Activated CD8-positive, alpha-beta memory T cell treated with anti-CD3 and anti-CD28 coated beads, Interleukin-2, amount 50 U/mL, for 4 hours (primary cell): ENCODE measurements around the gene NFATC3.
"Not testable (repeated sequence)": the region's sequence is repeated elsewhere in the genome, so short reads cannot be mapped to it uniquely, and the experiment has no call there.

Experiments used
- DNase-seq: peaks from one replicate; pipeline ENCODE4 v3.0.0-alpha.2; 2020

NFATC3 gene

DNA sequence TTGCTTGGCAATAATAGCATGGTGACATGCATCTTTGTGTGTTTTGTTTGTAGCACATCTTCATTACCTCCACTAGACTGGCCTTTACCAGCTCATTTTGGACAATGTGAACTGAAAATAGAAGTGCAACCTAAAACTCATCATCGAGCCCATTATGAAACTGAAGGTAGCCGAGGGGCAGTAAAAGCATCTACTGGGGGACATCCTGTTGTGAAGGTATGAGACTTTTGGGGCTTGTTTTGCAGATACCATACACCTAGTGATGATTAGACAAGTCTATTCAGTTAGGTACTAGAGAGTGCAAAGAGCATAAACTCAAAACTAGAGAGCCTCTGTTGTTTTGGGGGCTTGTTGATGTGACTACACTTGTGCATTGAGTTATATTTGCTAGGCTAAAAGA lies 41.2 kb downstream of the NFATC3 start:
- DNase-seq: no peak

DNA sequence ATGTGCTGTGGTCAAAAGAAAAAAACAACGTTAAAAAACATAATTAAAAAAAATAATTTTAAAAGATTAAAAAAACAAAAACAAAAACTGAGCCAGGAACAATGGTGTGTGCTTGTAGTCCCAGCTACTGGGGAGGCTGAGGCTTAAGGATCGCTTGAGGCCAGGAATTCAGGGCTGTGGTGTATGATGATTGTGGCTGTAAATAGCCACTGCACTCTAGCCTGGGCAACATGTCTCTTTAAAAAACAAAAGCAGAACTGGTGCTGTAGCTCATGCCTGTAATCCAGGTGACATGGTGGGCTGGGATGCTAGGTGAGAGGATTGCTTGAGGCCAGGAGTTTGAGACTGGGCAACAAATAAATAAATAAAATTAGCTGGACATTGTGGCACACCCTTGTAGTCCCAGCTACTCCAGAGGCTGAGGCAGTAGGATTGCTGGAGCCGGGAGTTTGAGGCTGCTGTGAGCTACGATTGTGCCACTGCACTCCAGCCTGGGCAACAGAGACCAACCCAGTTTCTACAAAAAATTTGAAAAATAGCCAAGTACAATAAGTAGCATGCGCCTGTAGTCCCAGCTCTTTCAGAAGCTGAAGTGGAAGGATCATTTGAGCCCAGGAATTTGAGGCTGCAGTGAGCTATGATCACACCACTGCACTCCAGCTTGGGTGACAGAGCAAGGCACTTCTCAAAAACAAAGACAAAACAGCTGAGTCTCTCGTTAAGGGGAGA lies 43.6 kb downstream of the NFATC3 start:
- DNase-seq: no peak

DNA sequence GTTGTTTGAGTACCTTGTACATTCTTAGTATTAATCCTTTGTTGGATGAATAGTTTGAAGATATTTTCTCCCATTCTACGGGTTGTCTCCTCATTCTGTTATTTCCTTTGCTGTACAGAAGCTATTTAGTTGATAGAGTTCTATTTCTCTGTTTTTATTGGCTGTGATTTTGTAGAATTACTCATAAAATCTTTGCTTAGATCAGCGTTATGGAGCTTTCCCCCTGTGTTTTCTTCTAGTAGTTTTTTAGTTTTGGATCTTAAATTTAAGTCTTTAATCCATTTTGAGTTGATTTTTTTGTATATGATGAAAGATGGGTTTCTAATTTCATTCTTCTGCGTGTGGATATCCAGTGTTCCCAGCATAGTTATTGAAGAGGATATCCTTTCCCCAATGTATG lies 45.4 kb downstream of the NFATC3 start:
- no peak for DNase-seq

DNA sequence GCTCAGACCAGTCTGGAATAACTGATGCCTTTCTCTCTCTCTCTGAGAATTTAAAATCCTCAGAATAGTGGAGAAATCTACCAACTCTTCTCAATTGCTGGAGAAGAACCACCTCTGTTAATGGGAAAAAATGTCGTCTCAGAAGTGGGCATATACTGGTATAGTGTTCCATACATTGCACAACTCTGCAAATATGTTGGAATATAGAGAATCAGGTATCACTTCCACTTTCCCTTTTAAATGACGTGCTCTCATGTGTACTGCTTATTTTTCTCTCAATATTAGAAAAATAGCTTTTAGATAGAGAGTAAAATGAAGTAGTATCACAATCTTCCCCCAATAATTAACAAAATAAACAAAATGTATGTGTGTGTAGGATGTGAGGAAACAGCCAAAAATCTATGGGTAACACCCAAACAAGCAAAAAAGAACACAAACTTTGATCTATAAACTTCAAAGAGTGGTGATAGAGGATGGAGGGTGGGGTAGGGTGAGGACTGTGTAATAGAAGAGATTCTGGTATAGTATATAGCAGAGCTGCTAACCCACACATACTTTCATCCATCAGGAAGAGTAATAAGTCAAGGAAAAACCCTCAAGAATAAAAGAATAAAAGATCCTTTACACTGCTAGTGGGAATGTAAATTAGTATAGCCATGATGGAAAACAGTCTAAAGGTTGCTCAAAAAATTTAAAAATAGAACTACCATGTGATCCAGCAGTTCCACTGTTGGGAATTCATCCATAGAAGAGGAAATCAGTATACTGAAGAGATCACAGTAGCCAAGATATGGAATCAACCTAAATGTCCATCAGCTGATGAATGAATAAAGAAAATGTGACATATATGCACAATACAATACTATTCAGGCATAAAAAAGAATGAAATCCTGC lies 46.9 kb downstream of the NFATC3 start:
- DNase-seq: no peak

DNA sequence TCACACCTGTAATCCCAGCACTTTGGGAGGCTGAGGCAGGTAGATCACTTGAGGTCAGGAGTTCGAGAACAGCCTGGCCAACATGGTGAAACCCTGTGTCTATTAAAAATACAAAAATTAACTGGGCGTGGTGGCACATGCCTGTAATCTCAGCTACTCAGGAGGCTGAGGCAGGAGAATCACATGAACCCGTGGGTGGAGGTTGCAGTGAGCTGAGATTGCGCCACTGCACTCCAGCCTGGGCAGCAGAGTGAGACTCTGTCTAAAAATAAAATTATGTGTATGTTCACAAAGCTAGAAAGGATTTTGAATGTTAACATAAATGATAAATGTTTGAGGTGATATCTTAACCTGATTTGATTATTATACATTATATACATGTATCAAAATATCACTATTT lies 47.8 kb downstream of the NFATC3 start:
- DNase-seq: not testable (repeated sequence)

DNA sequence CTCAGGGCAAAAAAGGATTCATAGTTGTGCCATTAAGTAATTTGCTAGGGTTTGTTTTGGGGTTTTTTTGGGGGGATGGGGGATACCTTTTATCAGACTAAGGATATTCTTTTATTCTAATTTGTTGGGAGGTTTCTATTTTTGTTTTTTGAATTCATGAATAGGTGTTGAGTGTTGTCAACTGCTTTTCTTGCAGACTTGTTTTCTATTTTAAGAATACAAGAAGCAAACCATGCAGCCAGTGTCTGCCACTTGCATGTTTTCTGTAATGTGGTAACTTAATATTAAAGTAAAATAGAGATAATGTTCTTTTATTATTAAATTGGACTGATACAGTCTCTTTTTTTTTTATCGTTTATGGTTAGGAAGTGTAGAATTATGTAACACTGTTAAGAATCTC lies 49.5 kb downstream of the NFATC3 start:
- no peak for DNase-seq

DNA sequence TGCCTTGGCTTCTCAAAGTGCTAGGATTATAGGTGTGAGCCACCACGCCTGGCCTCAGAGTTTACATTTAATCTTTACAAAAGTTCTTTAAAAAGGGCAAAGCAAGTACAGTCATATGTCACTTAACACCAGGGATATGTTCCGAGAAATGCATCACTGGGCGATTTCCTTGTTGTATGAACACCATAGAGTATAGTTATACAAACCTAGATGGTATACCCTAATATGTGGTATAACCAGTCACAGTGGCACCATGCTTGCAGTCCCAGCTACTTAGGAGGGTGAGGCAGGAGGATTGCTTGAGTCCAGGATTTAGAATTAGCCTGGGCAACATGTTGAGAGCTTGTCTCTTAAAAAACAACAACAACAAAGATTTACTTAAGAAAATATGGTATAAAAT lies 51.3 kb downstream of the NFATC3 start:
- no peak for DNase-seq

DNA sequence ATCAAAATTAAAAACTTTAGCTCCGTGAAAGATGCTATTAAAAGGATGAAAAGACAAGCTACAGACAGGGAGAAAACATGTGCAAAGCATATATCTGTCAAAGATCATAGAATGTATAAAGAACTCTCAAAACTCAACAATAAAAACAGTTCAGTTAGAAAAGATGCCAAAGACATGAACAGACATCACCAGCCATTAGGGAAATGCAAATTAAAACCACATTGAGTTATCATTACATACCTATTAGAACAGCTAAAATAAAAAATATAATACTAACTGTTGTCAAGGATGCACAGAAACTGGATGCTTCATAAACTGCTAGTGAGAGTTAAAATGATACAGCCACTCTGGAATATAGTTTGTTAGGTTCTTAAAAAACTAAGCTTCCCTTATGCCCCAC lies 58.8 kb downstream of the NFATC3 start:
- no peak for DNase-seq

DNA sequence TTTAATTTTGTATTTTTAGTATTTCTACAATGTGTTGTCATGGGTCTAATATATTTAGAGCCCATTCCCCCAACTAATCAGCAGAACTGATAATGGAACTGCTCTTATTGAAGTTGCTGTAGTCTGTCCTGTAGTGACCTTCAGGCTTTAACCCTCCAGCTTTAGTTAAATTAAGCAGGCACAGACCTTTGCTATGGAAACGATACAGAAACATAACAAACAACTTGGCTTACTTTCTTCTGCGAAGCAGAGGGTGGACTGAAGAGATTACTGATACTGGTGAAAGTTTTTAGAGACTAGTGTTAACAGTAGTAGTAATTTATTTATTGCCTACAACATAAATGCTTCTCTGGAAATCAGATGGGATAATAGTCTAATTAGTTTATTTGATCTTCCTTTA lies 61.4 kb downstream of the NFATC3 start:
- no peak for DNase-seq

DNA sequence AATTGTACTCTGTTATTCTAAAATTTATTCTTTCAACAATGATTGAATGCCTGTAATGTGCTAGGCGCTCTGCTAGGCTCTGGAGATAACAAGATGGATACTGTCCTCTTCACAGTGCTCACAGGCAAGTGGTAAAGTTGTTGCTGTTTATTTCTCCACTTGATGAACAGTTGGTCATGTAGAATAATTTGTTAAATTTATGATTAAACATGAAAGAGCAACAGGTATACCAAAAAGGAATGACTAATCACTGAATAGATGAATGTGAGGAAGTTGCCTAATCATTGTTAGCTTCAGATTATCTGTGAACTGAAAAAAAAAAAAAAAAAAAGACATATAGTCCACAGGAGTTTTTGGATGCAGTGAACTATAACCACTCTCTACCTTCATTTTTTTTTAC lies 62.3 kb downstream of the NFATC3 start:
- DNase-seq: no peak

DNA sequence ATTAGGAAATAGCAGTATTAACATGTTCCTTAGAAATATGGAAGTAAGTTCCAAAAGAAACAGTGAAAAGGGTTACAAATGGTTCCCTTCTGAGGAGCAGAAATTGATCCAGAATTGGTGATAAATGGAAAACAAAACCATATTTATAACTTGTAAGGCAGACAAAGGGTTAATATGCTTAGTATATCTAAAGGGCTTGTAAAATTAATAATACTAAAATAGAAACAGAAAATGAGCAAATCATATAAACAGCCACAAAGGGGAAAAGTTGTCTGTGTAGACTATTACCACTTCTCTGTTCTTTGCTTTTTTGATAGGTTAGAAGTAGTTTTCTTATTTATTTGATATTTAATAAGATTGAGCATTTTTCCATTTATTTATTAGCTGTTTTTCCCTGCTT lies 64.4 kb downstream of the NFATC3 start:
- no peak for DNase-seq

DNA sequence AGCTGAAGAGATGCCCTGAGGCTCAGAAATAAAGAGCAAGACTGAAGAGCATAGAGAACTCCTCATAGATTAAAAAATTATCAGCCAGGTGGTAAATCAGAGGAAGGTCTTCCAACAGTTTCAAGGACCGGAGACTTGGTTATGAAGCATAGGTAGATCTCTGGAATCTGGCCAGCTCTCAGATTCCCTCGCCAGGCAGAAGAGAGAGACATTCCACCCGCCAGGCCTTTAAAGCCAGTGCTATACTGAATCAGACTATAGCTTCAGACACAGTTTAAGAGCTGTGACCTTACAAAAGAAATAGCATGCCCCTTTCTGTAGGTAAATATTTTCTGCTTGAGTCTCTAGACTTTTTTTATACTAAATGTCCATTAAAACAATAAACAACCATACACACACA lies 70.3 kb downstream of the NFATC3 start:
- no peak for DNase-seq

DNA sequence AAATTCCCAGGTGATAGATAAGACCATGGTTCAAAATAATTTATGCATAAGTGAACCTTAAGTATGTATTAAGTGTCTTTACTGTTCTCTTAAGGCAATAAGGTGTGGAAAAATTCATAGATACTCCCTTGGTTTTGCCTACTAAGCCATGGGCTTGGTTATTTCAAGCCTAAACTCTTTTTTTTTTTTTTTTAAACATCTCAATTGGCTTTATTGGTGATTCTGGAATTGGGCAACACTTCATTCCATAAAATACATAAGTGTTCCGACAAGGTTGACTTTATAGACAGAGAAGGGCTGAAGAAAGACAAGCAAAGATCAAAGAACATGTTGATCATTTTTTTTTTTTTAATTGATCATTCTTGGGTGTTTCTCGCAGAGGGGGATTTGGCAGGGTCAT lies 77.2 kb downstream of the NFATC3 start:
- DNase-seq: no peak

DNA sequence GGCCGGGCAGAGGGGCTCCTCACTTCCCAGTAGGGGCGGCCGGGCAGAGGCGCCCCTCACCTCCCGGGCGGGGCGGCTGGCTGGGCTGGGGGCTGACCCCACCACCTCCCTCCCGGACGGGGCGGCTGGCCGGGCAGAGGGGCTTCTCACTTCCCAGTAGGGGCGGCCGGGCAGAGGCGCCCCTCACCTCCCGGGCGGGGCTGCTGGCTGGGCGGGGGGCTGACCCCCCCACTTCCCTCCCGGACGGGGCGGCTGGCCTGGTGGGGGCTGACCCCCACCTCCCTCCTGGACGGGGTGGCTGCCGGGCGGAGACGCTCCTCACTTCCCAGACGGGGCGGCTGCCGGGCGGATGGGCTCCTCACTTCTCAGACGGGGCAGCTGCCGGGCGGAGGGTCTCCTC lies 78.1 kb downstream of the NFATC3 start:
- not testable (repeated sequence) for DNase-seq

DNA sequence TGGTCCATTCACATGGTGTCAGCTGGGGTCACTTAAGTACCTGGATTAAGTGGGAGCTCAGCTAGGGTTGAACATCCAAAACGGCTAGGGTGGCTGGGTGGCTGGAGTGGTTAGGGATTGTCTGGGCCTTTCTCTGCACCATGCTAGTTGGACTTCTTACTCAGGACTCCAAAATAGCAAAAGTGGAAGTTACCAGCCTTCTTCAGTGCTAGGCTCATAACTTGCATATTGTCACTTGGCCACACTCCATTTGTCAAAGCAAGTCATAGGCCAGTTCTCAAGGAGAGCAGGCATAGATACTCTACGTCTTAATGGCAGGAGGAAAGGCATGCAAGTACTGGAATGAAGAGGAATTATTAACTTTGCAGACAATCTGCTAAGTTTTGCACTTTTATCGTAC lies 81.1 kb downstream of the NFATC3 start:
- no peak for DNase-seq

DNA sequence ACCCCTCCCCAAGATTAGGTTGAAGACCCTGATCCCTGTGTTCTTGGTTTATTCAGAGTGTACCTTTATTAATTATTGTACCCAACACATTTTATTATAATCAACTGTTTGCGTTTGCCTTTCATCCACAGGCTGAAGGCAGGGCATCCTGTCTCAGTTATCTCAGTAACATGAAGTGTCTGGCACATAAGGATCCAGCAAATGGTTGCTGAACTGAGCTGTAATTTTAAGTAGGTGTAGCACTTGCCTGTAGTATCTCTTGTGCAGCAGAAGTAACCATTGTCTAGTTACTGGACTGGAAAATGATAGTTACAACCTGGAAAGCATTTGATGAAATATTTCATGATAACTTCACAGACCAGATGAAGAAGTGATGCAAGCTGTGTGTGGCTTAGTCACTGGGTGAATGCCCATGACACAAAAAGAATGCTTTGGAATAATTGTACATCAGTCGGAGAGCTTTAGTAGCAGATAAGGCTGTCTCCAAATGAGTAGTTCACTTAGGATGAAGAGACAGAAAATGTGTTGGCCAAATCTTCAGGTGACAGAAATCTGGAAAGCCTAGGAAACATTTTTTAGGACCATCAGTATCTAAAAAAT lies 94.1 kb downstream of the NFATC3 start:
- DNase-seq: no peak

DNA sequence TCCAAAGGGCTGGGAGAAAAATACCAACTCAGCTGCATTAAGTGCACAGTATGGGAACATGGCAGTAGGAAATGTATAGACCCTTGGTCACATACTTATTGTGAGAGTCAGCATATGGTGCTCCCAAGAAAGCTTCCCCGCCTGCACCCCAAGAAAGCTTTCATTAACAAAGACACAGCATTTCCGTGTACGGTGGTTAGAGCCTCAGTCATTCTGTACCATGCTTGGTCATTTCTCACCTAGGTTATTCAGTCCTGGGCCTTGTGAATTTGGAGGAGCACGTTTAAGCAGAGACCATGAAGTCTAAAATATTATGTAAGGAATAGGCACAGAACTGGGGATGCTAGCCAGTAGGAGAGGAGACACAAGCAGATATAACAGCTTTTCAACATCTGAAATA lies 94.7 kb downstream of the NFATC3 start:
- no peak for DNase-seq

DNA sequence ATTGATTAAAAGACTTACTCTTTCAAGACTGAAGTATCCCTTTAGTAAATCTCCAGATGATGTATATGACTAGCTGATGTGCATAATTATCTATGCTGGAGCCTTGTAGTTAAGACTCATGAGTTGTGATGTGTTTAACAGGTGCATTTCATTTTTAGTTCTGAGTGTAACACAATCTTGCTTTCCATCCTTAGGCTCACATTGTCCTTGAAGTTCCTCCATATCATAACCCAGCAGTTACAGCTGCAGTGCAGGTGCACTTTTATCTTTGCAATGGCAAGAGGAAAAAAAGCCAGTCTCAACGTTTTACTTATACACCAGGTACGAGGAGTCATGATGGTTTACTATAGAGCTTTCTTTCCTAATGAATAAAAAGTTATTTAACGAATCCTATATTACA lies 97.9 kb downstream of the NFATC3 start:
- DNase-seq: no peak

DNA sequence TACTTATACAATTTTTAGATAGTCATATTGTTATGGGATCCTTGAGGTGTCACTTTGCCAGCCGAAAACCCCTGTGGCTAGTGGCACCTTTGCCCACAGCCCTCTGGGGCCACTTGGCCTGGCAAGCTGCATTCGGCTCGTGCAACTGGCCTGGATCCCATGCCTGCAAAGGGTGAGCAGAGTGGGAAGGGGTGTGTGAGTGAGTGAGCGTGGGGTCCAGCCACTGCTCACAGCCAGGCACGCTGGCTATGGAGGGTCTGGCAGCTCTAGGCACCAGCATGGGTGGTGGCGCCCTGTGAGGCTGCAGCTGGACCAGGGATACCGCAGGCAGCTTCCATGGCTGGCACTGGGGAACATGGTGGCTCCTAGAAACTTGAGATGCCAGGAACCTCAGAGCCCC lies 101.7 kb downstream of the NFATC3 start:
- no peak for DNase-seq

DNA sequence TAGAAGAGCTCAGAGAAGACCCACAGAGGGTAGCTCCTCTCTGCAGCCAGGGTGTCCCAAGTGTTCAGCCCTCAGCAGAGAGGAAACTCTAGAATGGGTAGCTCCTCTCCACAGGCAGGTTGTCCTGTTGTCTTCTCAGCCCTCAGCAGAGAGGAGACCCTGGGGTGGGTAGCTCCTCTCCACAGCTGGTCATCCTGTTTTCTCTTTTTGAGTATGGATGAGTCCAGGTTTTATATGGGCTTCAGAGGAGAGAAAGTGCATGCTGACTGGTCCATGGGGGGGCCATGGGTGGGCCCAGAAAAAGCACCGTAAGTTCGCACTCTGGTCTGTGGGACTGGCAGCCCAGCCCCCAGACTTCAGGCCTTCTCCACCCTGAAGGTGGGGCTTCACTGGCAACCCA lies 102.3 kb downstream of the NFATC3 start:
- no peak for DNase-seq

DNA sequence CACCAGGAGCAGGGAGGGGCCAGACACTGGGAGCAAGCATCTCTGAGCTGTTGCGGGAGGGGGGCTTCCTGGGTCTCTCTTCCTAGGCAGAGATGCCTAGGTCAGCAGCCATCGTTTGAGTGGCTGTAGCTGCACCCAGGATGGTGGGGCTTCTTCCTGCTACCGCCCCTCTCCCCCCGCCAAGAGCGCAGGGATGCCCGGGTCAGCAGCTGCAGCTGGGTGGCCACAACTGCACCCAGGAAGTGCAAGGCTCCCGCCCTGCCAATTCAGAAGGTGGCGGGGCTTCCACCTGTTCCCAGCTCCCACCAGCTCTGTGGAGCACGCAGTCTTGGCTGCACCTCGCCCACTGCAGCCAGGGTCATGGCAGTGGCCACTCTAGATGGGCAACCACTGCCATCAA lies 103.0 kb downstream of the NFATC3 start:
- no peak for DNase-seq

DNA sequence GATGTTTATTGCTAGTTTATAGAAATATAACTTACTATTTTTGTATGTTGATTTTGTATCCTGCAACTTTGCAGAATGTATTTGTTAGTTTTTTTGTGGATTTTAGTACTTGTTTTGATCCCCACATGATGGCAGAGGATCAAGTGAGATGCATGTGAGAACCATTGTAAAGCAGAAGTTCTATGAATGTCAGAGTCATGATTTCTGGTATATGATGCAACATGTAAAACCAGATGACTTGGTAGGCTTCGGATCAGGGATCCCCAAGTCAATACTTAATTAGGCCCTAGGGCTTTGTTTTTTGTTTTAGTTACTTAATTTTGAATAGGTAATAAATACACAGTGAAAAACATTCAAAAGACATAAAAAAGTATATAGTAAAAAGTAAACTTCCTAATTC lies 104.9 kb downstream of the NFATC3 start:
- DNase-seq: no peak

DNA sequence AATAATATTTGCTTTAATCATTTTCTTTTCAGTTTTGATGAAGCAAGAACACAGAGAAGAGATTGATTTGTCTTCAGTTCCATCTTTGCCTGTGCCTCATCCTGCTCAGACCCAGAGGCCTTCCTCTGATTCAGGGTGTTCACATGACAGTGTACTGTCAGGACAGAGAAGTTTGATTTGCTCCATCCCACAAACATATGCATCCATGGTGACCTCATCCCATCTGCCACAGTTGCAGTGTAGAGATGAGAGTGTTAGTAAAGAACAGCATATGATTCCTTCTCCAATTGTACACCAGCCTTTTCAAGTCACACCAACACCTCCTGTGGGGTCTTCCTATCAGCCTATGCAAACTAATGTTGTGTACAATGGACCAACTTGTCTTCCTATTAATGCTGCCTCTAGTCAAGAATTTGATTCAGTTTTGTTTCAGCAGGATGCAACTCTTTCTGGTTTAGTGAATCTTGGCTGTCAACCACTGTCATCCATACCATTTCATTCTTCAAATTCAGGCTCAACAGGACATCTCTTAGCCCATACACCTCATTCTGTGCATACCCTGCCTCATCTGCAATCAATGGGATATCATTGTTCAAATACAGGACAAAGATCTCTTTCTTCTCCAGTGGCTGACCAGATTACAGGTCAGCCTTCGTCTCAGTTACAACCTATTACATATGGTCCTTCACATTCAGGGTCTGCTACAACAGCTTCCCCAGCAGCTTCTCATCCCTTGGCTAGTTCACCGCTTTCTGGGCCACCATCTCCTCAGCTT lies 105.8 kb downstream of the NFATC3 start:
- no peak for DNase-seq
